OCI-LY7 (cell line): ENCODE data around the gene MFRP.

Experiments
- EZH2phosphoT487 ChIP-seq: fragments of 200-600 bp; sonication (generic); IDR thresholded peaks from 2 replicates; pipeline ENCODE4 v1.6.1; 2018; ENCODE audit warnings: low read depth, borderline replicate concordance, mild to moderate bottlenecking, mixed run types, antibody characterized with exemption, low read length, moderate library complexity, mixed read lengths
- TF ChIP-seq, protein P1 (sequence below): fragments of 200-600 bp; sonication (generic); conservative IDR thresholded peaks from 2 replicates; pipeline ENCODE4 v1.5.1; 2014; ENCODE audit warnings: mild to moderate bottlenecking, antibody characterized with exemption, low read length, moderate library complexity, mixed read lengths

DNA sequence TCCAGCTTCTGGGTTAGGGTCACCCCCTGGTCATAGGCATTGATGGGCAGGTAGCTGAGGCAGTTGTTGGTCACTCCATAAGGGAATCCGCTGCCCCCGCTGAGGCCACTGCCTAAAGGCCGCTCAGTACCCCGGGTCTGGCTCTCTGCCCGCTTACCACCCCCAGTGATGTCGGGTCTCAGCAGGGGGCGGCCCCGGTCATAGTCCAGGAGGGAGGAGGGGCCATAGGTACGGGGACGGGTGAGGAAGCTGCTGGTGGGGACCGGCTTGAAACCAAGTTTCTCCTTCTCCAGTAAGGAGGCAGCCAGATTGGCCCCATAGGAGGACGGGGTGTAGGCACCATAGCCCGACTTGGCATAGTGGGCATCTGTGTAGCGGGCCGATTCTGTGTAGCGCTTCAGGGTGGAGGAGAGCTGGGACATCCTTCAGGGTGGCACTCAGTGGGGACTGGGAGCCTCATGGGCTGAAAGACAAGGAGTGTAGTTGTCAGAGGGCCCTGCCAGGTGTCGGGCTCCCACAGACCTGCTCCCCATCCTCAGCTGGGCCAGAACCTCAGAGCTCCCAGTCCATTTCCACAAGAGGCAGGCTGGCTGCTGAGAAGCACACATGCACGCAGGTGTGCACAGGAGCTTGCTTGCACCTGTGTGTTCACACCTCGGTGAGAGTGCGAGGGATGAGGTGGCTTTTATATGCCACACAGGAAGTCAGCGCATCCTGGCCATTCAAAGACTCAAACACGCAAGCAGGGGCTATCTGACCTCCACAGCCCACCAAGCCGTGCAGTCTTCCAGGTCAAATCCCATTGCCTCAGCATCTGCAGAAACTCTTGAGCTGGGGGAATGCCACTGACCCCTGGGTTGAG lies 26.8 kb upstream of the MFRP start:
- no peak for TF ChIP-seq EZH2phosphoT487
- TF ChIP-seq, protein P1, sequence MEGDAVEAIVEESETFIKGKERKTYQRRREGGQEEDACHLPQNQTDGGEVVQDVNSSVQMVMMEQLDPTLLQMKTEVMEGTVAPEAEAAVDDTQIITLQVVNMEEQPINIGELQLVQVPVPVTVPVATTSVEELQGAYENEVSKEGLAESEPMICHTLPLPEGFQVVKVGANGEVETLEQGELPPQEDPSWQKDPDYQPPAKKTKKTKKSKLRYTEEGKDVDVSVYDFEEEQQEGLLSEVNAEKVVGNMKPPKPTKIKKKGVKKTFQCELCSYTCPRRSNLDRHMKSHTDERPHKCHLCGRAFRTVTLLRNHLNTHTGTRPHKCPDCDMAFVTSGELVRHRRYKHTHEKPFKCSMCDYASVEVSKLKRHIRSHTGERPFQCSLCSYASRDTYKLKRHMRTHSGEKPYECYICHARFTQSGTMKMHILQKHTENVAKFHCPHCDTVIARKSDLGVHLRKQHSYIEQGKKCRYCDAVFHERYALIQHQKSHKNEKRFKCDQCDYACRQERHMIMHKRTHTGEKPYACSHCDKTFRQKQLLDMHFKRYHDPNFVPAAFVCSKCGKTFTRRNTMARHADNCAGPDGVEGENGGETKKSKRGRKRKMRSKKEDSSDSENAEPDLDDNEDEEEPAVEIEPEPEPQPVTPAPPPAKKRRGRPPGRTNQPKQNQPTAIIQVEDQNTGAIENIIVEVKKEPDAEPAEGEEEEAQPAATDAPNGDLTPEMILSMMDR, result no peak
